HG03045 (cell line): Measurements from ENCODE around the gene MSH3.
"Not testable (repeated sequence)": the region's sequence is repeated elsewhere in the genome, so short reads cannot be mapped to it uniquely, and the experiment has no call there.

Source experiments
- ATAC-seq: cut with Tn5 transposase; IDR thresholded peaks from one replicate; pipeline ENCODE4 v1.9.1; 2021; ENCODE audit warnings: mild to moderate bottlenecking, moderate library complexity; ENCODE audit not compliant: unreplicated experiment

The MSH3 gene

DNA sequence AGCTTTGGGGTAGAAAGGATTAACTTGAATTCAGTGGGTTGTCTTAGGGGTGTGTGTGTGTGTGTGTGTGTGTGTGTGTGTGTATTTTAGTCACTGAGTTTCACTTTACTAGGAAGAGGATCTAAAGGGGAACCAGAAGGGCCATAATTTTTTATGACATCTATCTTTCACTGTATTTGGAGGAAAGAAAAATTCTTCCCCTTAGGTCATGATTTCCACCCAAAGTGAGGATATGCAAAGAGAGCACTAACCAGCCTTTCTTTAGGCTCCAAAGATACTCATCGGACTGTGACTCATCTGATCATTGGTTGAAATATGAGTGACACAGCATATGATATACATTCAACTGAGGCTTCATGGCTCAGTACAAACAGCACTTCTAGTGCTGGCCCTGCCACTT lies 230.5 kb downstream of the MSH3 start:
- no peak for ATAC-seq

DNA sequence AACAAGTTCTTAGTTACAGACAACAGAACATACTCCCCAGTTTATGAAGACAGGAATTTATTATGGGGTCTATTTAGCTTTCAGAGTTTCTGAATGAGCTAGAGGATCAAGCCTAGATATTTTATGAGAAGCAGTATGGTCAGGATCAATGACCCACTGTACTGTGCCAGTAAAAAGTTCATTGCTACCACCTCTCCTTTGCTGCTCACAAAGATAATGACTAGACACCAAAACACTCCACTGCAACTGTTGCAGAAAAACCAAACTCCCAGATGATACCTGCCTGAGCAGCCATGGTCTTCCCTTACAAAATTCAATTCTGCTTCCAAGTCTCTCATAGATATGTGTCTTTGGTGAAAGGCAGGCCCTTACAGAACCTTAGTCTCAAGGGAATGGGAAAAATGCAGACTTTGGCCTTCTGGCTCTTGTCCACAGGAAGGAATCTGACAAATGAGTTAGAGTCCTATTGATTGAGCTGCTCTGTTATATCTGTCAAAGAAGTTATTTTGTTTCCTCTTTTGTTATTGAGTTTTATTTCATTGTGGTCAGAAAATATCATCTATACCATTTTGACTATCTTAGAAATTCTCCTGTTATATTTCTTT lies 231.0 kb downstream of the MSH3 start:
- ATAC-seq = no peak

DNA sequence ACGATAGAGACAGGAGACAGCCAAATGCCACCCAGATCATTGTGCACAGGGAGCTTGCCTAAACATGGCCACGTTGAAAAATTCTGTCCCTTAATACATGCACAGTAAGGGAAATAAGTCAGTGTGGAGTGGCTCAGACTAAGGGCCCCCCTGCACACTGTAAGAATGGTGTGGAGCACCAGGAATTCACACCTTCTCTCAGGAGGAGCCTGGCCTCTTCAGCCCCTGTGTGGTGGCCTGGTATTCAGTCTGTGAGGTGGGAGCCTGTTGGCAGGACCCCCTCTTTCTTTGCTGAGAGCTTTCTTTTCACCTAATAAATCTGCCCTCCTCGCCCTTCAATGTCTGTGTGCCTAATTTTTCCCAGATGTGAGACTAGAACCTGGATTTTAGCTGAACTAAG lies 239.6 kb downstream of the MSH3 start:
- ATAC-seq = no peak

DNA sequence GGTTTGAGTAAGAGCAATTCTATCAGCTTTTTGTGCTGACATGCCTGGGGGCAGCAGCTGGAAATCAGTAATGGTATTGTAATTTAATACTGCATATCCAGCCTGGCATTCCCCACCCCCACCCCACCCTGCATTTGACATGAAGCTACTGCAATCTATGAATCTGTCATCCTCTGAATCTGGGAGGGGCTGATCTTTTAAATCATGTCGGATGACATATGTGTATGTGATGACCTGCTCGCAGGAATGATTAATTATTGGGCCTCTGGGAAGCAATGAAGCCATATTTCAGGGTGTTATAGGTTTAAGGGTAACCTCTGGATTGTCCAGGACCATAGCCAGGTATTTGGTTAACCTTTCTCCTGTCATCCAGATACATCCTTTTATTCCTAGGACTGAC lies 241.1 kb downstream of the MSH3 start:
- no peak for ATAC-seq

DNA sequence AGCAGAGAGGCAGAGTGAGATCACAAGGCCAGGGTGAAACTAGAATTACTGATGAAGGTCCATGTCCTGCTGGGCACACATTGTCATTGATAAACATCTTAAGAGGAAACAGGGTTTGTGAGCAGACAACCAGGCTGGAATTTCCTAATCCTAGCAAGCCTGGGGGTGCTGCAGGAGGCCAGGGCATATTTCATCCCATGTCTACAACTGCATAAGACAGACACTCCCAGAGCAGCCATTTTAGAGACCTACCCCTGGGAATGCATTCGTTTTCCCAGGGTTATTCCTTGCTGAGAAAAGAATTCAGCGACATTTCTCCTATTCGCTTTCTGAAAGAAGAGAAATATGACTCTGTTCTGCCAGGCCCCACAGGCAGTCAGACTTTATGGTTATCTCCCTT lies 248.2 kb downstream of the MSH3 start:
- not testable (repeated sequence) for ATAC-seq

DNA sequence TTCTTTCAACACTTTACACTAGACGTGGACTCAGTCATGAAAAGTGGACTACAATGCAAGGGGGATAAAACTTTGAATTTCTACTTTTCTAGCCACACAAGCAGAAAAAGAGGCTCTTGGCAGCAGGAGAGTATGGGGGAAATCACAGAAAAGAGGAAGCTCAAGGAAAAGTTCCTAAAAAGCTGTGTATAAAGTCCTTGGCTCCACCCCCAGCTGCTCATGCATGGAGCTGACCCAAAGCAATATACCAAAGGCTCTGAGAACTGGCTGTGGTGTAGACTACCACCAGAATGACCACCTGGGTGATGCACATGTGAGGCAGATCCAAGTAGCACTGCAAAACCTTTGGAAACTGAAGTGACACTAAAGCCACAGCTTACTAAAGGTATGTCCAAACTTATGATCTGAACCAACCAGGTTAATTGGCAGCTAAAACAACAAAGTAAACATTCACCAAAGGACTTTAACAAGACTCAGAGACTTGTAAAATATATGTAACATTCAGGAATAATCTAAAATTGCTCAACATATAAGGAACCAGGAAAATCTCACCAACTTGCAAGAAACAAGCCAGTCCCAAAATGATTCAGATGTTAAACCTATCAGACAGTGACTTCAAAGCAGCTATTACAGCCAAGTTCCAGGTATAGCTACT lies 250.2 kb downstream of the MSH3 start:
- ATAC-seq = no peak

DNA sequence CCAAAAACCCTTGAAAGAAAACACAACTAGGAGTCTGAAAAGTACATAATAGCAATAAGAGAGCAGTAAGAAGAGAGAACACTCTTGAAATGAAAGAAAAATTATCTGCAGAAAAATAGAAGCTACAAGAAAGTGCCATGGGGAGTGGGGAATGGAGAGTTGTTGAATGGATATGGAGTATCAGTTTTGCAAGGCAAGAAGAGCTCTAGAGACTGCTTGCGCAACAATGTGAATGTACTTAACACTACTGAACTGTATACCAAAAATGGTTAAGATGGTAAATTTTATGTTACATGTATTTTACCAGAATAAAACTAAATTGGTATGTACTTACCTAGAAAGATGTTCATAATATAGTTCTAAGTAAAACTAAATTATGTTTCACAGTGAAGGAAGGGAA lies 251.0 kb downstream of the MSH3 start:
- ATAC-seq = no peak

DNA sequence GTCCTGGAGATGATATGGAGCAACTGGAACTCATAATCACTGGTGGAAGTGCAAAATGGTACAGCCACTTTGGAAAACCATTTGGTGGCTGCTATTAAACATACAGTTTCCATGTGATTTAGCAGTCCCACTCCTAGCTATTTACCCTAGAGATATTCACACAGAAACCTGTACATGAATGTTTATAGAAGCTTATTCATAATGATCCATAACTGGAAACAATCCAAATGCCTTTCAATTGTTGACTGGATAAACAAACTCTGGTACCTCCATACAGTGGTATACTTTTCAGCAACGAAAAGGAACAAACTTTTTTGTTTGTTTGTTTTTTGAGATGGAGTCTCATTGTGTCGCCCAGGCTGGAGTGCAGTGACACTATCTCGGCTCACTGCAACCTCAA lies 258.0 kb downstream of the MSH3 start:
- no peak for ATAC-seq

DNA sequence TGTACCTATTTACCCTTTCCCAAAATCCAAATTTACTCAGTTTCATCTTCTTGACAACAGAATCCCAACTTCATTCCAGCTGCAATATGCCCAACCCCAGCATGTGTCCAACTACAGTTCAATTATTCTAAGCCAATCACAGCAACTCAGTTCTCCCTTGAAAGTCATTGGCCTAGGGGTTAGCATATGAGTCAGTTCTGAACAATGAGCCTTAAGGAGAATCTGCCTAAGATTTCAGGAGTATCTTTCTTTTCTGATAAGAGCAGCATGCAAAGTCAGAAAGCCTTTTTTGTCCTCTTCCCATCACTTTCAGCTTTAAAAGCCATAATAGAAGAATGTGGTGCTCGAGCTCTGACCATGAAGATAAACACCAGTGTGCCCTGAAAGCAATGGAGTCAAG lies 261.3 kb downstream of the MSH3 start:
- no peak for ATAC-seq

DNA sequence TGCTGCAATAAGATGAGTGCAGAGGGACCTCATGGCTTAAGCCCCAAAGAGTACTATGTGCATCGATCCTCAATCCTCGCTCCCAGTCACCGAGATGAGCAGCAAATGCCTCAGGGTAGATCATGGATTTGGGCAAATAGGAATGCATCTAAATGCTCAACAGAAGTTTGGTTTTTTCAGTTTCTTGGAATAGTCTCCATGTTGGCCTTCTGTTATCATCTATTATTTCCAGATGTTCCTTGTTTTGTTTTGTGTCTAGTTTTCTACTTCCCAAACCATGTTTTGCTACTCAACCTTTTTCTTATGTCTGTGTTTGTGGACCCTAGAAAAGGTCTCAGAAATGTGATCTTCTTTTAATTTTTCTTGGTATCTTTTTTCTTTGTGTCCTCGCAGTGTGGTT lies 262.2 kb downstream of the MSH3 start:
- ATAC-seq = no peak

DNA sequence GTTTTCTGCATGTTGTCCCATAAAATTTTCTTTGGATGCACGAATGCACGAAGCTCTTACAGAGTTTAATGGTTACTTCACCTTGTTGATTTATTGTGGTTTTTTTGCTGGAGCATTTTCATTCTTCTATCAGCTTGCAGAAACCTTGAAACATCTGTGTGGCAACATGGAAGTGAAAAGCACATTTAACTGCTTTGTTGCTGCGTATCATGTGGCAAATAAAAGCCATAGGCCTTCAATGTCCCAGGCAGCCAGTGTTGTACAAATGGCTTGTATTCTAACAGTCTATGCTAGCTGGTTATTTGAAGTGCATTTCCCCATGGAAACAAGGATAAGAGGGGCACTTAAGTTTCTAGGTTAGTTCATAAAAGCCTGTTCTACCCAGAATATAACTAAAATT lies 263.2 kb downstream of the MSH3 start:
- ATAC-seq = no peak

DNA sequence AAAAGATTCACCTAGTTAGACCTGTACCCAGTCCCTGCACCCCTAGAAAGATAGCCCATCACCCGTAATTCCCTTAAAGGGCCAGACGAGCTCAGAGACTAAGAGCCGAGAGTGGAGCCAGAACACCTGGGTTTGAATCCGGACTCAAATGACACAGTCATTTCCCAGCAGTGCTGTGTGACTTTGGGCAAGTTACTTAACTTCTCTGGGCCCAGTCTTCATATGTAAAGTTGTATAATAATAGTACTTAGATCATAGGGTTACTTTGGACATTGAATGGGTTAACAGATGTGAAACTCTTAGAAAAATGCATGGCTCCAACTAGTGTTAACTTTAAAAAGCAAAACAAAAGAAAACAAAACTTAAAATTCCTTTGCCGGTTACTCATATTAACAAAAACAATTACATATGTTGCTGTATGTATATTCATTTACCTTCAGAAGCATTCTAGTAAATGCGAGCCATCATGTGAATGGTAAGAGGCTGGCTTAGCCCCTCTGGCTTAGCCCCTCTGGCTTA lies 265.3 kb downstream of the MSH3 start:
- ATAC-seq = no peak

DNA sequence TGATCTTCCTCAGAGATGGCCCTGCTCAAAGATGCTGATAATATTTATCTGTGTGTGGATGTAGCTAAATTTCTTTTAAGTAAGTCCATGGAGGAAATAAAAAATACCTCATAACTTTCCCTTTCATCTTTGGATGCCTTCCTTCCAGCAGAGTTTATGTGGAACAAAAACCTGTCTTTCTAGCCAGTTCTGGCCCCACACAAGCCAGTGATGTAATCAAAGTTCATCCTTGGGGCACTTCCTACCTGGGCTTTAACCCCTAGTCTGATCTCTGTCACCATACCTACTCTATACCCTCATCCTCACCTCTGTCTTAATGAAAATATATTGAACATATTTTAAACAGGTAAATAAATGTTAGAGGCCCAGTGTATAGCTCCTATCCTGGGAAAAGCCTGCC lies 265.9 kb downstream of the MSH3 start:
- ATAC-seq = no peak

DNA sequence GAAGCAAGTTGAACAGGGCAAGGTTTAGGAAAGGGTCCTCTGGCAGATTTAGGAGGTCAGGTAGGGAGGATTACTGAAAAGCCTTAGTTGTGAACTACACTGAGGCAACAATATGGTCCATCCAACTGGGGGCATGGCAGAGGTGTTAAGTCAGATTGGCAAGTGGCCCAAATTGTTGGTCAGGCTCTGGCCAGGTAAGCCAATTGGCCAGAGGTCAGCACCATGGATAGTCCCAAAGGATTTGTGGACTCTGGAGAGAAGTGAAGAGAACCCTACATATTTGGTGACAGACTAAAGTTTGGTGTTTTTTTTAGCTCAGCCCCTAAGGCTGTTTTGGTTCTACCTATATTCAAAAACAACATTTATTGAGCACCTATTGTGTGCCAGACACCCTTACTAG lies 266.6 kb downstream of the MSH3 start:
- ATAC-seq = no peak

DNA sequence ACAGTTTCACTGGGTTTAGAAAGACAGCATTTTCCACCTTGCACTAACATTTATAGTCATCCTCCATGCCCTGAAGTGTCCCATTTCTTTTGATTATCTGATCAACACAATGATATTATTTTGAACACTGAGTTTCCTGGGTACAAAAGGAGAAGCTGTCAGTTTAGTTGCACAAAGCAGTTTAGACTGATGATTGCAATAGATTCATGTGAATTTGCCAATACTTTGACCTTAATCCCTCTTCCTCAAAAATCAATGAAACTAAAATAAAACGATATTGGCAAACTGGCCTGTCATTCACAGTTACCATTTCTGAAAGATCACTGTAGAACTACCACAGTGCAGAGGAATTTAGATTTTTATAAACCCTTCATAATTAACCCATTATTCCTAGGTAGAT lies 271.5 kb downstream of the MSH3 start:
- ATAC-seq = no peak
